HEK293 (cell line): ENCODE results near the gene PPP1CC.

Experiments
- CTCF ChIP-seq: fragments of 450-650 bp; formaldehyde crosslinking; IDR thresholded peaks from 2 replicates; pipeline ENCODE4 v1.5.1; 2016; ENCODE audit warnings: missing biosample characterization, missing genetic modification characterization
- PATZ1 ChIP-seq: fragments of 450-650 bp; formaldehyde crosslinking; IDR thresholded peaks from 2 replicates; pipeline ENCODE4 v1.5.1; 2016; ENCODE audit warnings: missing biosample characterization, missing genetic modification characterization
- REST ChIP-seq: fragments of 450-650 bp; formaldehyde crosslinking; IDR thresholded peaks from 2 replicates; pipeline ENCODE4 v1.5.1; 2016; ENCODE audit warnings: missing biosample characterization, missing genetic modification characterization
- ZBTB17 ChIP-seq: fragments of 450-650 bp; formaldehyde crosslinking; IDR thresholded peaks from 2 replicates; pipeline ENCODE4 v1.5.1; 2016; ENCODE audit warnings: missing biosample characterization, missing genetic modification characterization
- ZNF121 ChIP-seq: fragments of 450-650 bp; formaldehyde crosslinking; IDR thresholded peaks from 2 replicates; pipeline ENCODE4 v1.5.1; 2016; ENCODE audit warnings: missing biosample characterization, missing genetic modification characterization
- ZNF146 ChIP-seq: fragments of 450-650 bp; formaldehyde crosslinking; IDR thresholded peaks from 2 replicates; pipeline ENCODE4 v1.5.1; 2016; ENCODE audit warnings: missing biosample characterization, missing genetic modification characterization
- ZNF558 ChIP-seq: fragments of 450-650 bp; formaldehyde crosslinking; IDR thresholded peaks from 2 replicates; pipeline ENCODE4 v1.5.1; 2016; ENCODE audit warnings: missing biosample characterization, missing genetic modification characterization

GRCh38 chr12:110687396-110688169 lies 55.1 kb downstream of the PPP1CC start:
- TF ChIP-seq ZNF558 (tag by site-specific recombination), result no peak
- TF ChIP-seq ZNF146 (tag by site-specific recombination), result no peak
- no peak for TF ChIP-seq PATZ1 (tag by site-specific recombination)
- no peak for TF ChIP-seq CTCF (tag by site-specific recombination)
- TF ChIP-seq REST, result no peak
- no peak for TF ChIP-seq ZBTB17 (tag by site-specific recombination)
- no peak for TF ChIP-seq ZNF121 (tag by site-specific recombination)
